Measurements from ENCODE around the gene PDE2A. TPM values are rescaled to one million over a fixed set of nuclear protein-coding genes. Genes with fewer than 3 reads are reported as not detected.

Gene PDE2A
- total RNA-seq, 1 donor from 2014 or later = not detected

DNA sequence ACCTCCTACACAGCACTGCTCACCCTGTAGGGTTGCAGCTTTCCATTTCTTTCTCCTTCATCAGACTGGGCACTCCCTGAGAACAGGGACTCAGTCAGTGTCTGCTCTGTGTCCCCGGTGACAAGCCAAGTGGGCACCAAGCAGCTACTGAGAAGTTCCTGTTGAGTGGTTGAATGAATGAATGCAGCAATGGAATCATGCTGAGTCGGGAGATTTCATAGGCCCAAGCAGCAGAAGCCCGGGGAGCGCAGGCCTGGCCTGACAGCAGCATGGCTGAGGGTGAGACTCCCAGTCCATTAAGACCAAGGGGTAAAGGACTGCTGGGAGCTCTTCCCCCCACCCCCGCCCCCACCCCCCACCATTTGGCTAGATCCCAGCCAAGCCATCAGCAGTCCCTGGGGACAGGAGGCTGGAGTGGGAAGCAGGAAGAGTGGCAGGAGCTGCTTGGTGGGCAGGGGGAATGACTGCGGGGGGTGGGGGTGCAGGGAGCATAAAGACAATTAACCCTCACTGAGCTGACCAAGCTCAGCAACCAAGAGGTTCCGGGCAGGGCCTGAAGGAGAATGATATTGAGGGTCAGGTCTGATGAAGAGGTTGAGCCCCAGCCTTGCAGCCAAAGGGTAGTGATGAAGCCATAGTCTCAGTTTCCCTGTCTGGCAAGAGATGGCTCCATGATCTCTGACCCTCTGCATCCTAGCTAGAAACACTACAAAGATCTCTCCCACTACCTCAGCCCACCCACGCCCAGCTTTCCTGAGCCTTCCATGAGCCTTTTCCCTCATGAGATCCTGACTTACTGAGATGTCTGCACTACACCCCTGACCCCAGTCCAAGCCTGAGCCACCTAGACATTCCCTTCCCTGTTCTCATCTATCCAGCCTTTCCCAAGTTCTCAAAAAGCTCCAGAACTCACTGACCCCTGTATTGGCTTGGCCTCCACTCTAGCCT lies 2.8 kb downstream of the PDE2A start:
- H3K9me3 Mint-ChIP-seq (ENCODE audit: unreplicated experiment) = peaks cover 4% of the 10 kb centered on the region
- H3K27me3 Mint-ChIP-seq (ENCODE audit: unreplicated experiment) = peaks cover 61% of the 10 kb centered on the region
- TF ChIP-seq, protein P1, sequence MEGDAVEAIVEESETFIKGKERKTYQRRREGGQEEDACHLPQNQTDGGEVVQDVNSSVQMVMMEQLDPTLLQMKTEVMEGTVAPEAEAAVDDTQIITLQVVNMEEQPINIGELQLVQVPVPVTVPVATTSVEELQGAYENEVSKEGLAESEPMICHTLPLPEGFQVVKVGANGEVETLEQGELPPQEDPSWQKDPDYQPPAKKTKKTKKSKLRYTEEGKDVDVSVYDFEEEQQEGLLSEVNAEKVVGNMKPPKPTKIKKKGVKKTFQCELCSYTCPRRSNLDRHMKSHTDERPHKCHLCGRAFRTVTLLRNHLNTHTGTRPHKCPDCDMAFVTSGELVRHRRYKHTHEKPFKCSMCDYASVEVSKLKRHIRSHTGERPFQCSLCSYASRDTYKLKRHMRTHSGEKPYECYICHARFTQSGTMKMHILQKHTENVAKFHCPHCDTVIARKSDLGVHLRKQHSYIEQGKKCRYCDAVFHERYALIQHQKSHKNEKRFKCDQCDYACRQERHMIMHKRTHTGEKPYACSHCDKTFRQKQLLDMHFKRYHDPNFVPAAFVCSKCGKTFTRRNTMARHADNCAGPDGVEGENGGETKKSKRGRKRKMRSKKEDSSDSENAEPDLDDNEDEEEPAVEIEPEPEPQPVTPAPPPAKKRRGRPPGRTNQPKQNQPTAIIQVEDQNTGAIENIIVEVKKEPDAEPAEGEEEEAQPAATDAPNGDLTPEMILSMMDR (IDR thresholded peaks at IDR 0.05) = no peak
- no peak overlapping the region for H3K4me3 Mint-ChIP-seq (ENCODE audit: unreplicated experiment)
- H3K36me3 Mint-ChIP-seq (ENCODE audit: unreplicated experiment) = no peaks in the 10 kb centered on the region
- no peak for DNase-seq (ENCODE audit: extremely low spot score, unreplicated experiment)
- no peak overlapping the region for H3K27ac Mint-ChIP-seq (ENCODE audit: unreplicated experiment)
- no peaks in the 10 kb centered on the region for H3K4me1 Mint-ChIP-seq (ENCODE audit: unreplicated experiment)

DNA sequence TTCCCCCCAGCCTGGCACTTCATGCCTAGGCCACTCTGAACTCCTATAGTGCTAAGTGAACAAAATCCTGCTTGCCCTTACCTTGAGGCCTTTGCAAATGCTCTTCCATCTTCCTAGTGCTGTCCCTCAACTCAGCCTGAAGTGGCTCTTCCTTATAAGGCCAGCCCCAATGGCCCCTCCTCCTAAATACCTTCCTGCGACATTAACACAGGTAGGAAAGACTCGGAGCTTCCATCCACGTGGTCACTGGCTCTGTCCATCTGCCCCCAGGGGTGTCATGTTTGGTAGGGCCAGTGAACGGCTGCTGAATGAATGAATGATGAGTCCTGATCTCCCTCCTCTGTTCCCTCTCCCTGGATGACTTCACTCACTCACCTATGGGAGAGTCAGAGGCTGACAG lies 4.2 kb downstream of the PDE2A start:
- no peak for DNase-seq (ENCODE audit: extremely low spot score, unreplicated experiment)
- Mint-ChIP-seq H3K27me3 (ENCODE audit: unreplicated experiment) (peaks cover 52% of the 10 kb centered on the region), H3K4me3 (ENCODE audit: unreplicated experiment) (no peak overlapping the region), H3K27ac (ENCODE audit: unreplicated experiment) (no peak overlapping the region), H3K36me3 (ENCODE audit: unreplicated experiment) (no peaks in the 10 kb centered on the region), H3K4me1 (ENCODE audit: unreplicated experiment) (no peaks in the 10 kb centered on the region), H3K9me3 (ENCODE audit: unreplicated experiment) (peaks cover 4% of the 10 kb centered on the region)
- TF ChIP-seq, protein P1 (IDR thresholded peaks at IDR 0.05) = no peak

DNA sequence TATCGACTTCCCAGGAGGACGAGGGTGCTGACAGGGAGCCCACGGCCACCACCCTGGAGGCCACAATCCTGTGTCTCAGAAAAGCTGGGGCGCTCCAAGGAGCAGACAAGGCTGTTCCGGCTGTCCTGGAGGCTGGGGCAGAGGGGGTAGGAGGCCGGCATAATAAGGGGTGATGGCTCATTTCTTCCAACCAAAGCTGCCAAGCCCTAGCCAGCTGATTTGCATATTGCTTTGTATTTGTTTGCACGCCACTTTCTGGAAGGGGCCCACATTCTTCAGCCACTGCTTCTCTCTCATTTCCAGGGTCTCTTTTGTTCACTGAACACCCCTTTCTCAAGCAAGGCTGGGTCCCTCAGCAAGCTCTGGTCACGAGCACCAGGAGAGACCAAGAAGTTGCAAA lies 4.7 kb downstream of the PDE2A start:
- H3K9me3 Mint-ChIP-seq (ENCODE audit: unreplicated experiment) = peaks cover 4% of the 10 kb centered on the region
- H3K4me3 Mint-ChIP-seq (ENCODE audit: unreplicated experiment) = no peak overlapping the region
- H3K27me3 Mint-ChIP-seq (ENCODE audit: unreplicated experiment) = peaks cover 46% of the 10 kb centered on the region

DNA sequence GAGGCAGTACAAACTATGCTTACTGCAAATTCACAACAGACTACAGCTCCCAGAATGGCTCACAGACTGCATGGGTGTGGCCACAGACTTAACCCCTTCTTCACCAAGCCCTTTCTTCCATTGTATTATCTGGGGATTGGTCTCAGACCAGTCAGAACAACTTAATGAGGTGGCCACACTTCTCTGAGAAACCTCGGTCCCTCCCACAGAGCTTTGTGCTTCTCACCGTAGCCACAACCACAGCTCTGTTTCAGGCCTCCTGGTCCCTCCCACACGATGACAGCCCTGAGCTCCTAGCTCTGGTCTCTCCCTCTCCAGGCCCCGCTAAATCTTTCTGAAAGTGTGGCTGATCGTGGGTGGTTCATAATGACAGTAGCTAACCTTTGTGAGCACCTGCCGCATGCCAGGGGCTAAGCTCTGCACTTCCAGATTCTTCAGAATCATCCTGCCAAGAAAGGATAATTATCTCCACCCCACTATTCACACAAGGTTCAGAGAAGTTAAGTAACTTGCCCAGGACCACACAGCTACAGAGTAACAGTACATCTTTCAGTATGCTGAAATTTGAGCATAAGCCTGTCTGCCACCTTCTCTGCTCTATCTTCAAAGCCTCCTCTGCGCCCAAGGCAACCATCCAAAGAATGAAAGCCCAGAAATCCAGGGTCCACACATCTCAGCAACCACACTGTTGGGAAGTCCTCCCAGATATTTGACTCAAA lies 5.4 kb downstream of the PDE2A start:
- TF ChIP-seq, protein P1 (IDR thresholded peaks at IDR 0.05) = no peak
- DNase-seq (ENCODE audit: extremely low spot score, unreplicated experiment) = no peak
- peaks cover 4% of the 10 kb centered on the region for H3K9me3 Mint-ChIP-seq (ENCODE audit: unreplicated experiment)
- no peaks in the 10 kb centered on the region for H3K4me1 Mint-ChIP-seq (ENCODE audit: unreplicated experiment)
- peaks cover 41% of the 10 kb centered on the region for H3K27me3 Mint-ChIP-seq (ENCODE audit: unreplicated experiment)
- H3K27ac Mint-ChIP-seq (ENCODE audit: unreplicated experiment) = no peak overlapping the region
- no peaks in the 10 kb centered on the region for H3K36me3 Mint-ChIP-seq (ENCODE audit: unreplicated experiment)
- H3K4me3 Mint-ChIP-seq (ENCODE audit: unreplicated experiment) = no peak overlapping the region

More for the DNA sequence above, 4.7 kb downstream of the PDE2A start:
- Mint-ChIP-seq H3K36me3 (ENCODE audit: unreplicated experiment) (no peaks in the 10 kb centered on the region), H3K4me1 (ENCODE audit: unreplicated experiment) (no peaks in the 10 kb centered on the region), H3K27ac (ENCODE audit: unreplicated experiment) (no peak overlapping the region)
- DNase-seq (ENCODE audit: extremely low spot score, unreplicated experiment) = no peak
- TF ChIP-seq, protein P1 (IDR thresholded peaks at IDR 0.05) = no peak
